NCI-H2029 treated with DMSO at 0.1 percent for 48 hours (cell line): Measurements from ENCODE around the gene PNISR.

ENCODE experiments used
- DNase-seq: peaks from one replicate; lab custom pipeline; 2025; lab: John Stamatoyannopoulos, UW

The PNISR gene

DNA sequence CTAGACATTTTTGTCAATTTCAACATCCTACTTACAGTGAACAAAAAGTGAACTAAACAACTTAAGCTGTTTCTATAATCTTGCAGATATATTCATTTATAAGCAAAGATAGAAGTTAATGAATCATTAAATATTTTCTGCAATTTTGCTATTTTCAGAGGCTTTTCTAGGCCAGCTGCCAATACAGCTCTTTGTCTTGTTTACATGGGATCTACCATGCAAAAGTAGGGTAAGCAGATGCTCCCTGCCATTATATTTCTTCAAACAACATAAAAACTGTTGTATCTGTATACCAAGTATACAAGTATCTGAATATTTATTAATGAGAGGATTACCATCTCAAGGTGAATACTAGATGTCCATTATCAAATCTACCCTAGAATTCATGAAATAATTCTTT is 15.4 kb downstream of the PNISR start:
- DNase-seq, result no peak

DNA sequence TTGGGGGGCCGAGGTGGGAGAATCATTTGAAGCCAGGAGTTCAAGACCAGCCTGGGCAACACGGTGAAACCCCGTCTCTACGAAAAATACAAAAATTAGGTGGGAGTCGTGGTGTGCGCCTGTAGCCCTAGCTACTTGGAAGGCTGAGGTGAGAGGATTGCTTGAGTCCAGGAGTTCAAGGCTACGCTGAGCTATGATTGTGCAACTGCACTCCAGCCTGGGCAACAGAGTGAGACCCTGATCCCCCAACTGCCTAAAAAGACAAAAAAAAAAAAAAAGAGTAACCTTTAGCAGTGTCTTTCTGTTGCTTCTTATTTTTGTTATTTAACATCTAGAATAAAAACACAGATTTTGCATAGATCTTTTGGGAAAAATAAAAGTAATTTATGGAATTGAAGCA is 18.0 kb downstream of the PNISR start:
- no peak for DNase-seq

DNA sequence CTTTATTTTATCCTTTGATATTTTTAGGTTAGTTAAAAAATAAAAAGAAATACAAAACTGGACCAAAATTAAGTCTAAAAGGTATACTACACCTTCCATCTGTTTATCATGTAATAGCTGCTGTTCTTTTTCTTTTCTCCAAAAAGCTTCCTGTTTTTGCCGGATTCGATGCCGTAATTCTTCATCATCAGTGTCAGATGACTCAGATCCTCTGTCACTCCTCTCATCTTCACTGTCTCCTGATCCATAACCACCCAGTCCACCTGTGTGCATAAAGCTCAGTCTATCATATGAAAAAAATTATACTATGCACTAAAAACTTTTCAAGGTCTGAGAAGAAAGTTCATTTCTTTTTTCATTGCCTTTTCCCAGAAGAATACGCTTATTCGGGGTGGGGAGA is 22.7 kb downstream of the PNISR start:
- no peak for DNase-seq

DNA sequence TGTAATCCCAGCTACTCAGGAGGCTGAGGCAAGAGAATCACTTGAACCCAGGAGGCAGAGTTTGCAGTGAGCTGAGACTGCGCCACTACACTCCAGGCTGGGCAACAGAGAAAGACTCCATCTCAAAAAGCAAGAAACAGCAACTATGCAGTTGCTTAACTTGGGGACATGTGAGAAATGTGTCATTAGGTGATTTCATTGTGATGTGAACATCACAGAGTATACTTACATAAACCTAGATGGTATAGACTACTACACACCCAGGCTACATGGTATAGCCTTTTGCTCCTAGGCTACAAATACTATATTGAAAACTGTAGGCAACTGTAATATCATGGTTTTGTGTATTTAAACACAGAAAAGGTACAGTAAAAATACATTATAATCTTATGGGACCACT is 27.8 kb downstream of the PNISR start:
- DNase-seq, result no peak

DNA sequence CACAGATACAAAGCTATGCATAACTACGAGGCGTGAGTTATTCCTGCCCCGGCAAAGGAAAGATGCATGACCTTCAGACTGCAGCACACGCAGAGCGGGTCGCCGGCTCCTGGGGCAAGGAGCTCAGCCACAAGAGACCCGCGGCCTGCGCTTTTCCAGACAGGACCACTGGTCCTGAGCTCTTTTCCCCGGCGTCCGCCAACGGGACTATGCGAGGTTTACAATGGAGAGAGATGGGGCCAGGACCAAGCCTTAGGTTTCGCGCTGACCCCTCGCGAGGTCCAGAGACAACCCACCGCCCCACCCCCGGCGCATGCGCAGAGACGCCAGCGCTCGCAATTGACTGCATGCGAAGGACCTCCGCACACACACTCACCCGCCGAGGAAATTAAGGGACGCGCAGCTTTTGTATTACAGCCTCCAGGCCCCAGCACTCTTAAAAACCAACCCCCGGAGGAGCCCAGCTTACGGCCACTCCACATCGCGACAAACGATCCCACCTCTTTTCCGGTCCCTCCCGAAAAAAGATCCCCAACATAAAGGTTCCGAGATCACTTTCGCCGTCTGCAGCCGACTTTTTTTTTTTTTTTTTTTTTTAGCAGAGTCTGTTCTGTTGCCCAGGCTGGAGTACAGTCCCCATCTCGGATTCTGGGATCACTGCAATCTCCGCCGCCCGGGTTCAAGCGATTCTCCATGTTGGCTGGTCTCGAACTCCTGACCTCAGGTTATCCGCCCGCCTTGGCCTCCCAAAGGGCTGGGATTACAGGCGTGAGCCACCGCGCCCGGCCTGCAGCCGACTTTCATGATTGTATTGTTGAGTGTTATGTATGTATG is 31.2 kb downstream of the PNISR start, which contains the start of gene COQ3:
COQ3 (minus strand) TSS at position 498 of the 834 bp plus-strand sequence; CDS start at position 482, 16 bp downstream.
- peak; percentile 62 for DNase-seq

DNA sequence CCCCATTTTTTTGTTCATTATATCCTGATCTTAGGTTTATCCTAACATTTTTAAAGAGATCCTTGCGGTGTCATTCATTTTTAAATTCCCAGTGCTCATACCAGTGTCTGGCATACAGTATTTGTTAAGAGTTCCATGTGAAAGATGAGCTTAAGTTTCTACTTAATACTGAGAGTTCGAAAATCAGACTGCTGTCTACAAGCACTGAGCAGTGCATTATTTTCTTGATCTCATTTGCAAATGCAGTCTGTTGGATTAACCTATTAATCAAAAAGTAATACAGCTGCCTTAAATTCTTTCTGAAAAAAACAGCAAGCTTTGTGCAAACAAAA is 31.8 kb downstream of the PNISR start:
- no peak for DNase-seq

DNA sequence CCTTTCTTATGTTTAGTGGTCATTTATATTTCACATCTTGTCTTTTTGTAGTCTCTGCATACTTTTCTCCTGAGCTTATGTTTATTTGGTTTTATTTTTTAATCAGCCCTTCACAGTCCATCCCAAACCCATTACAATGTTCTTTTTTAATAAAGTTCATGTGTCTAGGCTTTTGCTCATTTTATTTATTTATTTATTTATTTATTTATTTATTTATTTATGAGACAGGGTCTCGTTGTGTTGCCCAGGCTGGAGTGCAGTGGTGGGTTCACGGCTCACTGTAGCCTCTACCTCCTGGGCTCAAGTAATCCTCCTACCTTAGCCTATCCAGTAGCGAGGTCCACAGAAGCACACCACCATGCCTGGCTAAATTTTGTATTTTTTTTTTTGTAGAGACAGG is 34.2 kb downstream of the PNISR start:
- DNase-seq, result no peak

DNA sequence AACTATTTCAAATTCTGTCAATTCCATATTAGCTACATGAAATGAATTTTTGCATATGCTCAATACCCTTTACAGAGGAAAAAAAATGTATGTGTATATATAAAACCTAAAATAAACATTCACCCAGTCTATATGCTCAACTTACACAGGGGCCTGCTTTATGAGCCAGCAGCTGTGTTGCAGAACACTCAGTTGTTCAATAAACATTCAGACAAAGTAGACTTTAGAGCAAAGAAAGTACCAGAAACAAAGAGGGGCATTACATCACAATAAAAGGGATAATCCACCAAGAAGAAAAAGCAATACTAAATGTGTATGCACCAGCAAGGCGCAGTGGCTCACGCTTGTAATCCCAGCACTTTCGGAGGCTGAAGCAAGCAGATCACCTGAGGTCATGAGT is 40.6 kb downstream of the PNISR start:
- DNase-seq, result no peak

DNA sequence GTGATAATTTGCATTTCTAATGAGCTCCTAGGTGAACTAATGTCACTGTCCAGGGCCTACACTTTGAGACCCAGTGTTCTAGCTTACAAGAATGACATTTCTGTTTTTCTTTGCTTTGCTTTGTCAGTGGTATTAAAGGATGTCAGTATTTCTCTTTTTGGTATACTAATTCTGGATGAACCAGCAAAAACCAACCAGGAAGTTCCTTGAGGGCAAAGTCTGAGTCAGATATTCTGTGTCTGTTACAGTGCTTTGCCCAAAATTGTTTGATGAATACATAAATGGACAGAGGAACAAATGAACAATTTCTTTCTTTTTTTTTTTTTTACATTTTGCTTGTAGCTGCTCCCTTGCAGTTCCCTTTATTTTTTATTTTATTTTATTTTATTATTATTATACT is 46.5 kb downstream of the PNISR start:
- no peak for DNase-seq

DNA sequence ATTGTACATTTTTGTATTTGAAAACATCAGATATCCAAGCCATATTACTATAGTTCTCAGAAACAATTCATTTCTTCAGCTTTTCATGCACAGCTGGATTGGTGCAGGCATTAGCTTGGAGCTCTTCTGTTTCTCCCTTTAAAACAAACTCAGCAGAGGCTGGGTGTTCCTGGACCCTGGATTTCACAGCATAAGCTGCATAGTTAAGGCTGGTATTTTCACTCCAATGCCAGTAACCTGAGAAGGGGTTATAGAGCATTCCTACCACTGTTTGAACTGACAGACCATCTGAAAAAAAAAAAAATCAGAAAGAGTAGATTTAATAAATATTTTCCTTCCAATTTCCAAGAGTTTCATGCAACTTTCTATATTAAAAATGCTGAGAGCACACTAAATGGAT is 55.6 kb downstream of the PNISR start:
- no peak for DNase-seq

DNA sequence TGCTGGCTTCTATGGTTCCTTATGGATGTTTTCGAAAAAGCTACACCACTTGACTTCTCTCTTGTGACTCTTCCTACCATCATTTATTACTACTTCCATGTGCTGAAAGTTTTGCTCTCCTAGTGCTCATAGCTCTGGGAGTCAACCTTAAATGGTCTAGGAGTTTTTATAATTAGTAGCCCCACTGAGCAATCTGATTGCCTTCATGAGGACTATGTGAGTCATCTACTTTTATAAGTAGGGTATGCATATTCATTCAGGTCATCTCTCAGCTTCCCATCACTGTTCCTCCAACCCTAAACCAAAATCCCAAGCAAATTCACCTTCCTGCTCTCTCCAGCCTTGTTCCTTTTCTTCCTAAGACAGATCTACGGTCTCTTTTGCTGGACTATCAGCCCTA is 58.3 kb downstream of the PNISR start:
- no peak for DNase-seq

DNA sequence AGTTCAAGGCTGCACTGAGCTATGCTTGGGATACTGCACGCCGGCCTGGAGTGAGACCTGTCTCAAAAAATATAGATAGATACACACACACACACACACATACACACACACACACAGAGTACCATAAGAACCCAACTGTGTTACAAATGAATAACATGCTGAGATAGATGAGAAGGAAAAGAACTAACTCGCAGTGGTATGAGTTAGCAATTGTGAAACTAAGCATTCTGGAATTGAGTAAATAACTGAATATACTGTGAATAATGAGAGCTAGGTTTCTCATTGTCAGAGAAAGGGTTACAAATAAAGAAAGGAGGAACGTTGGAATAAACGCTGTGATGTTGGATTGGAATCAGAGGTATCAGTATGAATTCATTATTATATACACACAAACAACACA is 61.1 kb downstream of the PNISR start:
- DNase-seq, result no peak

DNA sequence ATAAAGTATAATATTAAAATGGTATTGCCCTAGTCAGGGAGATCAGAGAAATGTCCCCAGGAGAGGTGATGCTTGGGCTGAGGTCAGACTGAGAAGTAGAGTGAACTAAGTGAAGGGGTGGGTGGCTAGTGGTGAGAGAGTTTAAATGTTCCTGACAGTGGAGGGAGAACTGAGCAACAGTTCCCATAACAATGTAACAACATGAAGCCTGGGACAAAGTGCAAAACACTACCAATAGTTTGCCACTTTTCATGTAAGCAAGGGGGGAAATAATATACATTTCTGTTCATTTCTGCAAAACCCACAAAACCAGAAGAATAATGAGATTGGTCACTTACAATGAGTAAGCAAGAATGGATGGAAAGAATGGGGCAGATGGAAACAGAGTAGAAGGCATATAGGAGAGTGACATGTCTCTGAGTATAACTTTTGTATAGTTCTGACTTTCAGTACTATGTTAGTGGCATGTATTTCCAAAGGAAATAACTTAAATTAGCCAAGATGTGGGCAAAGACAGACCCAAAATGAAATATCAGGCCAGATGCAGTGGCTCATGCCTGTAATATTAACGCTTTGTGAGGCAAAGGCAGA is 62.3 kb downstream of the PNISR start:
- DNase-seq, result no peak

DNA sequence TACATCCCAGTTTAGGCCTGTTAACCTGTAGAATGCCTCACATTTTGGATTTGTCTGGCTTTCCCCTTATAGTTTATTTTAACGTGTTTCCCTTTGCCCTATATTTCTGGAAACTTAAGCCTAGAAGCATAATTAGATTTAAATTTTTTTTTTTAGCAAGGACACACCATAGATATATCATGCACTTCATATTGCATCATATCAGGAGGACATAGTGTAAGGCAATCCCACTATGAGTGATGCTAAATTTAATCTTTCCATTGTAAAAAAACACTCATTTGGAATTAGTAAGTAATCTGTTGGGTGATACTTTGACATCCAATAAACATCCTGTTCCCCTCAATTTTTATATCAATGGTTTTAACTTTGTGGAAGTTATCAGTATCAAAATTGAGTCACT is 65.3 kb downstream of the PNISR start:
- no peak for DNase-seq

DNA sequence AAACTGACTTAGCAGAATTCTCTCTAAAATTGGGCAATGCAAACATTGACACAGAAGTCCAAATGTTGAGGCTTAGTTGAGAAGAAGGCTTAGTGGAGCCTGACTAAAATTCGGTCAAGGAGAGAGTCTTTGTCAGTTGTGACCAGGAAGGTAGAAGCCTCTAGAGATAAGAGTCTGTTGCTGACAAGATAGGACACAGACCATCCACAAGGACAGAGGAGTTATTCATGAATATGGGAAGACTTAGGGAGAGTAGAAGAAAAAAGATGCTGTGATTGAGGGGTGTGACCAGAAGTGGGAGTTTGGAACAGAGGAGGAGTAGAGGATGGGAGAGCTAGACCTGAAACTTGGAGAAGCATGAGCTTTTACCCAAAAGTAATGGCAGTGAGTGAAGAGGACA is 68.5 kb downstream of the PNISR start:
- DNase-seq, result no peak

DNA sequence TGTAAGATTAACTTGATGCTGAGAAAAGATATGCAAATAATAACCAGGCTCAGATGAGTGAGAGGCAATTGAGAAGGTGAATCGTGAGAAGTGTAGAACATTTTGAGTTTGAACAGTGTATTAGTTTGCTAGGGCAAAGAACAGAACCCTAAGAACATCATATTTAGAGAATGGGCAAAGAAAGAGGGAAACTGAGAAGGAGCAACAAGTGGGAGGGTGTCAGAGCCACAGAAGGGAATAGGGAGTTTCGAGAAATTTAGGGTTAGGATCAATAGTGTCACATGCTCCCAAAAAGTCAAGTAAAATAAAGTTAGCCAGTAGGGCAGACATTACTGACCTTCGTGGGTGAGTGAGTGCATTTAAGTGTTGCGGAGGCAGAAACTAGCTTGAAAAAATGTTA is 70.1 kb downstream of the PNISR start:
- DNase-seq, result no peak

DNA sequence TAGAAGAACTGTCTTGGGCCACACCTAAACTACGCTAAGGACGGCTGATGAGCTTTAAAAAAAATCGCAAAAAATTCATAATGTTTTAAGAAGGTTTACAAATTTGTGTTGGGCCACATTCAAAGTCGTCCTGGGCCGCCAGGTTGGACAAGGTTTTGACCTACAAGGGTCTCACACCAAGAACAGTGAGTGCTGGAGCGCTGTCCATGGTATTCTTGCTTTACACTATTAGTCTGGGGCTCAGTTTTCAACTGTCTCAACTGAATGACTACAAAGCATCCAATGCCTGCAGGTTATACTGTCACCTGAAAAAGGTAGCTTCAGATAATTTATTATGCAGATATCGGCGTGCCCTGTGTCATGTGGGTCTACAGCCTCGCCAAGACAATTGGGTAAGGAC is 72.0 kb downstream of the PNISR start:
- DNase-seq, result no peak

DNA sequence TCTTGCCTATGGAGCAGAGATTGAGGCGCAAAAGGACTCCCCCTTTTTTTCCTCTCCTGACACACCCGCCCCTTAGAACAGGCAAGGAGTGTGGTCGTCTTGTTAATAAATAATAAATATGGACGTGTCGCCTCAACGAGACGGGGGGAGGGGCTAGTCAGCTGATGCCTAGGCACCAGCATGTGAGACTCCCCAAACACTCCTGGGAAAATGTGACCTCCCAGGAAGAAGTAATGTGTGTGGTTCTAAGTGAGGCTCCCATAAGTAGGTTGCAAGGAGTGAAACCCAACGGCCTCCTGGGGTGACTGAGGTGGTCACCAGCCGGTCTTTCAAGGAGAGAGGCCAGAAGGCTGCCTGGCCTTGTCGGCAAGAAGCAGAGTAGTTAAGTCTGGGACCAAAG is 74.5 kb downstream of the PNISR start:
- DNase-seq, result no peak

DNA sequence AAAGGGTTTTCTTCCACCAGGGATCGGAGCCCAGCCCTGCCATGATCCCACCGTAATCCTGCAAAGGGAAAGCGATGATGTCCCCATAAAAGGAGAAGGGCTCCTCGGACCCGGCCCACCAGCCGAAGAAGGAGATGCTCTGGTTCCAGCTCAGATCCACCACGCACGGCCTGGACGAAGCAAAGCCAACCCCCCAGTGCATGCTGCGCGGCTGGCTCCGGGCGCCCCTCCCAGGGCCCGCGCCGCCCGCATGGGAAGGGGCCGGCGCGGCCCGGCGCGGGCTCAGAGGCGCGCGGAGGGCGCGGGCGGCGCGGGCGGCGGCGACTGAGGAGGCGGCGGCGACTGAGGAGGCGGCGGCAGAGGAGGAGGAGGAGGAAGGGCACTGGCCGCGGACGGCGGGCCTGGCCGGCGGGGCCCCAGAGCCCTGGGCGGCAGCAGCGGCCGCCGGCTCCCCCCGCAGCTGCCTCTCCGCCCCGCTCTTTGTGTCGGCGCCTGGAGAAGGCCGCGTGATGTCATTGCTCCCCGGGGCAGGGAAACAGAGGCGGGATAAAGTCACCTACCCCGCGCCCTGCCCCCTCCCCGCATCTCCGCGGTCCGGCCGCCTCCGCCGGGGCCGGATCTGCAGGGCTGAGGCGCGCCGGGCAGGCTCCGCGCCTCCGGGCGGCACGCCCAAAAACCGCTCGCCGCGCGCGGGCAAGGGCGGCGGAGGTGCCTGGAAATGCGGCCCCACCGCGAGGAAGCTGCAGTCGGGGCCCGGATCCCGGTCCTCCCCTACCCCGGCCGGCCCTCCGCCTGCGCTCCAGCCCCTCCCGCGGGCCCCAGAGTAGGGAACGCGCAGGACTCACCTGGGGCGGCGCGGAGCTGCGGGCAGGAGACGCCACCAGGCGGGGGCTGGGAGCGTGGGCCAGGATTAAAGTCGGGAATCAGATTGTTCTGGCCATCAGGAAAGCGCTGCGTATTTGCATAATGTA is 75.7 kb downstream of the PNISR start, which contains the start of gene FAXC:
FAXC (minus strand) TSS at position 504 of the 971 bp plus-strand sequence; CDS start at position 202, 302 bp downstream.
- DNase-seq, result peak; percentile 46

DNA sequence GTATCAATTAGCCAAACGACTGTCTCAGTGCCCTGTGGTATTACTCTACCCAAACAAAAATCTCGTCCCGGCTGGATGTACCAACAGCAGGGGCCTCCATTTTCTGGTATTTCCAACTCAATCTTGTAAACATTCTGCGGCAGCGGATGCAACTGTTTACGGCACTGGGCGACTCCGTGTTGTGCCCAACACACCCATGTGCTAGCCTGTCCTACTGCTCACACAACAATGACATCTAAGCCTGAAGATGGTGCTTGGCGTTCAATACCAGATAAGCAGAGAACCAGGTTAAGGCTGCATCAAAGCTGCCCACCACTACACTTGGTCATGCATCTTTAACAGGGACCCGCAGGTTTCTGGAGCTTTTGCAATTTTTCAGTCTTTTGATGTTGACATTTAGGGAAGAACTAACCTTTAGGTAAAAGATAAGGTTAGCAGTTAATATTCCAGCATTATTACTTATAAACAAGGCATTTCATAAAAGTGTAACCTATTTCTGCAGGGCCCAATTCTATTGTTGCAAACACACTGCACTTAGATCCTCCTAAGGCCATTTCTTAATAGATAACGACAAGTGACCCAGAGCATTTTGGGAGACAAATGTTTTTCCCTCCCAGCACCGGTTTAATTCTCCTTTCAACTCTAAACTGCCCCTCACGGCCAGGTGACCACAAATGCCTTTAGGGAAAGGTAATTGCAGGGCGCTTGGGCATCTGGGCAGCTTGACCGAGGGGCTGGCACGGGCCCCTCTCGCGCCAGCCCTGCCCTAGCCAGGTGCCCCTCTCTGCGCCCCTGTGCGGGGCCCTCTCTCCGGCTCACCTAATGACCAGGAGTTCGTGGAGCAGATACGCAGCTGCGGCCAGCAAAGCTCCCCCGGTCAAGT is 76.6 kb downstream of the PNISR start:
- no peak for DNase-seq
